NCI-H82 treated with DMSO at 0.1 percent for 48 hours (cell line): ENCODE data around the gene USP32.
"Not testable (repeated sequence)": the region's sequence is repeated elsewhere in the genome, so short reads cannot be mapped to it uniquely, and the experiment has no call there.

Source experiments
- DNase-seq: peaks from one replicate; lab custom pipeline; 2025; ENCODE audit not compliant: unreplicated experiment; lab: John Stamatoyannopoulos, UW

The USP32 gene

GRCh38 chr17:60247836-60248461, 144.0 kb downstream of the USP32 start:
- DNase-seq: no peak

- DNase-seq: no peak
These were observed 147.3 kb downstream of the USP32 start for GRCh38 chr17:60244656-60245055.

- no peak for DNase-seq
These were observed 151.6 kb downstream of the USP32 start for GRCh38 chr17:60240290-60240689.

- DNase-seq: no peak
These were observed 160.2 kb downstream of the USP32 start for GRCh38 chr17:60231691-60232090.

GRCh38 chr17:60231234-60231633, 160.7 kb downstream of the USP32 start:
- DNase-seq: no peak

GRCh38 chr17:60230358-60230757, 161.6 kb downstream of the USP32 start:
- DNase-seq: no peak

- DNase-seq: no peak
These were observed 162.6 kb downstream of the USP32 start for GRCh38 chr17:60229188-60229802.

- not testable (repeated sequence) for DNase-seq
These were observed 164.7 kb downstream of the USP32 start for GRCh38 chr17:60227276-60227675.

- DNase-seq: no peak
These were observed 167.9 kb downstream of the USP32 start for GRCh38 chr17:60224064-60224463.

GRCh38 chr17:60223456-60223855, 168.5 kb downstream of the USP32 start:
- DNase-seq: no peak

GRCh38 chr17:60218774-60219173, 173.2 kb downstream of the USP32 start:
- not testable (repeated sequence) for DNase-seq

- not testable (repeated sequence) for DNase-seq
These were observed 176.0 kb downstream of the USP32 start for GRCh38 chr17:60215895-60216294.

- not testable (repeated sequence) for DNase-seq
These were observed 180.7 kb downstream of the USP32 start for GRCh38 chr17:60211282-60211681.

GRCh38 chr17:60208302-60208701, 183.6 kb downstream of the USP32 start:
- DNase-seq: not testable (repeated sequence)

GRCh38 chr17:60205782-60206181, 186.2 kb downstream of the USP32 start:
- not testable (repeated sequence) for DNase-seq

GRCh38 chr17:60198630-60199029, 193.3 kb downstream of the USP32 start:
- not testable (repeated sequence) for DNase-seq

GRCh38 chr17:60194141-60194540, 197.8 kb downstream of the USP32 start:
- DNase-seq: not testable (repeated sequence)

- DNase-seq: no peak
These were observed 198.5 kb downstream of the USP32 start for GRCh38 chr17:60193482-60193881.

- DNase-seq: peak; percentile 53
These were observed 198.9 kb downstream of the USP32 start for GRCh38 chr17:60193032-60193431.

GRCh38 chr17:60190032-60190431, 201.9 kb downstream of the USP32 start:
- not testable (repeated sequence) for DNase-seq

- no peak for DNase-seq
These were observed 203.2 kb downstream of the USP32 start for GRCh38 chr17:60188759-60189158.

- not testable (repeated sequence) for DNase-seq
These were observed 204.8 kb downstream of the USP32 start for GRCh38 chr17:60186846-60187745.
